ENCODE data around the gene NSMF.
A peak's percentile ranks its signal among the peaks of the same experiment; 100 is the strongest.

NSMF gene

DNA sequence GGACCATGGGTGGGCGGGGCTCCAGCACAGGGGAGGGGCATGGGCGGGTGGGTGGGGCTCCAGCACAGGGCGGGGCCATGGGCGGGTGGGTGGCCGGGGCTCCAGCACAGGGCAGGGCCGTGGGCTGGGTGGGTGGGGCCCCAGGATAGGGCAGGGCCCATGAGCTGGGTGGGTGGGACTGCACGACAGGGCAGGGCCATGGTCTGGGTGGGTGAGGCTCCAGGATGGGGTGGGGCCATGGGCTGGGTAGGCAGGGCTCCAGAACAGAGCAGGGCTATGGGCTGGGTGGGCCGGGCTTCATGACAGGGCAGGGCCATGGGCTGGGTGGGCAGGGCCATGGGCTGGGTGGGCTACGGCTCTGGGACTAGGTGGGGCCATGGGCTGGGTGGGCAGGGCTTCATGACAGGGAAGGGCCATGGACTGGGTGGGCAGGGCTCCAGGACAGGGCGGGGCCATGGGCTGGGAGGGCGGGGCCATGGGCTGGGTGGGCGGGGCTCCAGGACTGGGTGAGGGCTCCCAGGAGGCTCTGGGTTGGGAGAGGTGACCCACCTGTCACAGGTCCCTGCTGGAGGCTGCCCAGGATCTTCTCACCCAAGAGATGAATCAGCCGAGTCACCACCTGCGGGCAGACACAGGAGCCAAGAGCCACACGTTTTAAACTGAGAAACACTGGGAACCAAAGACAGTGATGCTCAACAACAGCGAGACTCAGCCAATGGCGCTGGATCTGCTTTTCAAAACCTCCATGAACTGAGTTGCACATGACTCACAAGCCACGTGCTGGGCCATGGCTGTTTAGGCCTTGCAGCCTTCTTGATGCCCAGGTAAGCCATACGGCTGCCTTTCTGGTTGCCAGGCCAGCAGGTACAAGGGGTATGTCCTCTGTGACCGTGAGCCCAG lies 33.6 kb upstream of the NSMF start:
- DNase-seq (ENCODE audit: low read depth in 2 of 3, low spot score in 2 of 3): peak in 1 of 3 experiments; percentile 4

DNA sequence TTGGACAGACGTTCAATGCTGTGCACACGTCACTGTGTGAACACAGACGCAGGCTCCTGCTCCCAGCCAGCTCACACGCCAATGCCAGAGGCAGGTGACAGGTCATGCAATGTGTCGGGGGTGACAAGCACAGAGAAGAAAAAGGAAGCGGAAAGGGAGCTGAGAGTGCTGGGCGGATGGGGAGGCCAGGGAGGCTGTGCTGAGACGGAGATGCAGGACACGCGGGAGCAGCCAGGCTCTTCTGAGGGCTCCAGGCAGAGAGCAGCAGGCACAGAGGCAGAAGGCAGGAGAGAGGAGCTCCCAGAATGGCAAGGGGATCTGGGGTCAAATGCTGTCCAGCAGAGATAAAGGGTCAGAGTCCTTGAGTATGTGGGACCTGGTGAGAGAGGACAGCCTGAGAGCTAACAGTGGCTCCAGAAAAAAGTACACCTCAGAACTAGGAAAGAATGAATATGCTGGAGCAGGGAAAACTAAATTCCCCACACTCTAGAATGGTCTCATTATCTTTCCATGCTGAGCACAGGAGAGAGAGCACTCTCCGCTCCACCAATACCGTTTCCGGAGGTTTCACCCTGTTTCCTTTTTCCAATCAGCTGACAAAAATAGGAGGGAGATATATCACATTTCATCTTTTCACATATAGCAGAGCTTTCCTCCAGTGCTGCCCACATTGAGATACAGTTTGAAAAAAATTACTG lies 32.8 kb upstream of the NSMF start:
- DNase-seq (ENCODE audit: low read depth in 2 of 3, low spot score in 2 of 3): no peak

DNA sequence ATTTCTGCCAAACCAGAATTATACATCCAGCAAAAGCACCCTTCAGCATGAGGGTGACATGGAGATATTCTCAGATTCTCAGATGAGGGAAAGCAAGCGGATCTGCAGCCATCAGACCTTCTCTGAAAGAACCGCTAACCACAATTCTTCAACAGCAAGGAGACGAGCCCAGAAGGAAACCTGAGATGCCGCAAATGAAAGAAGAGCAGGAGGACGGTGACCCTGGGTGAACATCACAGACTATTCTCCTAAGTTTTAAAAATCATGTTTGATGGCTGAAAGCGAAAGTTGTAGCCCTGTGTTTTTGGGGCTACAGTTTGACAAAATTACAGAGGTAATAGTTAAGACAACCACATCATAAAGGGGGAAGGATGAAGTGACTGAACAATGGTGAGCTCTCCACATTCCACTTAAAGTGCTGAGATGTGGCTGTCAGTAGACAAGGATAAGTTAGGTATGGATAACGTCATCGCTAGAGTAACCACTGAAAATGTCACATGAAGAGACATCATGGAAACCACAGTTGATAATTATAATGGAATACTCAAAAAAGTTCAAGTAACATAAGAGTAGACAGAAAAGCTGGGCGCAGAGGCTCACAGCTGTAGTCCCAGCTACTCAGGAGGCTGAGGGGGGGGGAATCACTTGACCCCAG lies 31.5 kb upstream of the NSMF start:
- no peak for DNase-seq (ENCODE audit: low read depth in 2 of 3, low spot score in 2 of 3)

- DNase-seq (ENCODE audit: low read depth in 2 of 3, low spot score in 2 of 3): no peak
Measured at GRCh38 chr9:137488906-137489305, 29.8 kb upstream of the NSMF start.

- DNase-seq (ENCODE audit: low read depth in 2 of 3, low spot score in 2 of 3): no peak
Measured at GRCh38 chr9:137488327-137488653, 29.2 kb upstream of the NSMF start.

GRCh38 chr9:137487454-137488326 lies 28.6 kb upstream of the NSMF start:
- DNase-seq (ENCODE audit: low read depth in 2 of 3, low spot score in 2 of 3): no peak

DNA sequence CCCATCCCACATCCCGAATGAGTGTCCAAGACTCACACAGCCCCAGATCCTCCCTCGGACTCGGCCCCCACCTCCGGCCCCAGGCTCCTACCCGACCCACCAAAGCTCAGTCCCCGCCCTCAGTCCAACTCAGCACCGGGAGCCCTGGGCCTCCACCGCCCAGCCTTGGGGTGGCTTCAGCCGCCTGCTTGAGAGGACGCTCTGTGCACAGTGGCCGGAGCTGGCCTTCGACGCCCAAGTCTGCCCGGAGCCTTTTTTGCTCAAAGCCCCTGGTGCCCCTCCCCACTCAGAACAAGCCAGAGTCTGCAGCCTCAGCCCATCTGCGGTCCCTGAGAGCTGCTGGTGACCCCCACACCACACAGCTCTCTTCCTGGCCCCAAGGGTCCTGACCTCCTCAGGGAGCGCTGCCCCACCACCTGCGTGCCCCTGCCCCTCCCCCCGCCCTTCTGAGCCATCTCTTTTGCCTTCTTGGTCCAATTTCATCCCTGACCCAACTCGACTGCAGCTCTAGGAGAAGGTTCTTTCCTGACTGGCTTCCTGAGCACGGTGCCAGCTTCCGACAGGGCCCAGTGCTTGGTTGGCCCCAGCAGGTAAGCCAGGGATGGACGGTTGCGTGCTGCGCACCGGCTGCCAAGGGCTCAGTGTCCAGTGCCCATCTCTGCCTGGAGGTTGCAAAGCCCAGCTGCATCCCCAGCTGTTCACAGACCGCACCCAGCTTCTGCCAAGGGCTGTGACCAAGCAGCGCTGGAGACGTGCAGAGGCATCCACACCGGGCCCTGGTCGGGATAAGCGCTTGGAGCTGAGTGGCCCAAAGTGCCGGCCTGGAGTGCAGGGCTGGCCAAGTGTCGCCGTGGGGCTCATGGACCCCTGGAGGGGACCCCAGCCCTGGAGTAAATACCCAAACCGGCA lies 27.7 kb upstream of the NSMF start:
- no peak for DNase-seq (ENCODE audit: low read depth in 2 of 3, low spot score in 2 of 3)

DNA sequence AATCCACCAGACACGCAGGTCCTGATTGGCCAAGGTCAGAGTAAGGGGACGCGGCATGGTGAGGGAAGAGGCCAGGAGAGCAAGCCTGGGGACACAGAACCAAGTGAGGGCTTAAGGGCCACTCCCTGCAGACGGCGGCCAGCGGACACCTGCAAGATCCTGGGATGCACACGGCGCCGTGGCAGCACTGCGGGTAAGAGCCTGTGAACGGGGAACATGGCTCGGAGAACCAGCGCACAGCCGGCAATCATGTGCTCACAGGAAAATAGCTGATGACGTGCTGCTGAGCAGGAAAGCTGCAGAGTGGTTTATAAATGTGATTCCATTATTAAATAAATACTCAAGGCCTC lies 27.0 kb upstream of the NSMF start:
- DNase-seq (ENCODE audit: low read depth in 2 of 3, low spot score in 2 of 3): no peak

DNA sequence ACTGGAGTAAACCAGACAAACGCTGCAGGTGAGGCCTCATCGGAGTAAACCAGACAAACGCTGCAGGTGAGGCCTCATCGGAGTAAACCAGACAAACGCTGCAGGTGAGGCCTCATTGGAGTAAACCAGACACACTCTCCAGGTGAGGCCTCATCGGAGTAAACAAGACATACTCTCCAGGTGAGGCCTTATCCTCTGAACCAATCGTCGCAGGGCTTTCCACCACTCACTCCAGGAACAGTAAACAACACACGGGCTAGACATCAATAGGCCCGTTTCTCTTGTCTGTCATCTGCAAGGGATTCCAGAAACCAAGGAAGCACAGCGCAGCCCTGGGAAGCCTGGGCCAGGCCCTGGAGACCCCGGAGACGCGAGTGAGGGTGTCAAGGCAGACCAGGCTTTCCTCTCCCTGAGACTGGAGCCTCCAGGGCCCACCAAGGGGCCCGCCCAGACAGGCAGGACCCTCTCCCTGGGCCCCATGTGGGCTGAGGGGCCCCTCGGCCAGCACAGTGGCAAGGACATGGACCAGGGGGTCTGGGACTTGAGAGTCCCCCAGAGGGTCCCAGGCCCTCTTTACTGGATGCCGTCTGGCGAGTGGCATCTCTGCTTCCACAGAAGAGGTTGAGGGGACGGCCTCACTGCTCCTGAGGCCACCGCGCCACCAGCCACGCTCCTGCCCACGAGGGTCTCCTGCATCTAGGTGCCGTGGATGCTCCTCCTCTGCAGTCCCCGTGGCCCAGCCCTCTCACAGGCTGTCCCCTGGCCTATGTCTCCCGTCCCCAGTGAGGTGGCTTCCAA lies 26.4 kb upstream of the NSMF start:
- DNase-seq (ENCODE audit: low read depth in 2 of 3, low spot score in 2 of 3): no peak

GRCh38 chr9:137484551-137485315 lies 25.6 kb upstream of the NSMF start:
- no peak for DNase-seq (ENCODE audit: low read depth in 2 of 3, low spot score in 2 of 3)

DNA sequence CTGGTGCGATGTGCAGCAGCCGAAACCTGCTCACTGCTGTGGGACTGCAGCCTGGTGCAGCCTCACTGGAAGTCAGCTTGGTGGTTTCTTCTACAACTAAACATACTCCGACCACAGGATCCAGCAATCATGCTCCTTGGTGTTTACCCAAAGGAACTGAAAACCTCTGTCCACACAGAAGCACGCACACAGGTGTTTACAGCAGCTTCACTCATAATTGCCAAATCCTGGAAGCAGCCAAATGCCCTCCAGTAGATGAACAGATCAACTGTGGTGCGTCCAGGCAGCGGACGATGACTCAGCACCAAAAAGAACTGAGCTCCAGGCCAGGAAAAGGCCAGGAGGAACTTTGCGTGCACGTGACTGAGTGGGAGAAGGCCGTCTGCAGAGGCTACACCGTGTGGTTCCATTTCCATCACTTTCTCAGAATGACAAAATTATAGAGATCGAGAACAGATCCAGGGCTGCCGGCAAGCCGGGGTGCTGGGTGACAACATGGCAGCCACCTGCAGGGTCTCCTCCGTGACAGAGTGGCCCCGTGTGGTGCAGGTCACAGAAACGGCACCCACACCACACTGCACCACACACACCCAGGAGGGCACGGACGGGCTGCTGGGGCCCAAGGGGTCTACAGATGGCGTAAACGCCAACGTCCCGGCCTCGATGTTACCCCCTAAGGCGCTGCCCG lies 23.1 kb upstream of the NSMF start:
- DNase-seq (ENCODE audit: low read depth in 2 of 3, low spot score in 2 of 3): no peak

DNA sequence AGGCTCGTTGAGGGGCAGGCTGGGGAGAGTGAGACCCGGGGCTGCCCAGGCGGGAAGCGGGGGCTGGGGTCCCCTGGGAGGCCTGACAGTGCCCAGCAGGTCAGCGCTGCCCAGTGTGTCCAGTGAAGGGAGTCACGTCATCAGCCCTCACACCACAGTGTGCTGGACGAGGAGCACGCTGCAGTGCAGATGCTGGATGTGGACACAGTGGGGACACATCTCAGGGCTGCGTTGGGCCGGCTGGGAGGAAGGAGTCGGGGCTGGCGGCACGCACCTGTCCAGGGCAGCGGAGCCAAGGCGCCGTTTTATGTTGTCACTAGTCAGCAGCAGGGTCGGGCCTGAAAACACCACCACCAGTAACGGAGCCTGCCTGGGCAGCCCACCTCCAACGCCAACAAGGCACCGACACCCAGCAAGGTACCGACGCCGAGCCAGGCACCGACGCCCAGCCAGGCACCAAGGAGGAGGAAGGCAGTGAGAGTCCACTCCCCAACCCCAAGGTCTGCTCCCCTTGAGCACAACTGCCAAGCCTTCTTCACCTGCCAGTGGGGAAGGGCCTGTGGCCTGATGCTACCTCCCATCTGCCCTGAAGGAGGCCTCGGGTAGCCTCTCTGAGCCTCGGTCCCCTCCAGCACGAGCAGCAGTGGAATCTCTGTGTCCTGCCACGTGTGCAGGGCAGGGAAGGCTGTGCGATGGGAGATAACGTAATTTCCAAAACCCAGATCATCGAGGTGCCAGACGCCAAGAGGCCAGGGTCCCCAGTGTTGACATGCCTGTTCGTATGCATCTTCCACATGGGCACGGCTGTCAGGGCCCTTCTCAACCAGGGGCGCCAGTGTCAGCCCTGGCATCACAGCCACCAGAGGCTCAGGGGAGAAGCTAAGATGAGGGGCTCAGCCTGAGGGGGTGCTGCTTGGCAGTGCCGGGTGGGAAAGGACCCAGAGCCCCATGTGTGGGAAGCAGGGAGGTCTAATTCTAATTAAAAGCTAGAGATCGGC lies 21.9 kb upstream of the NSMF start:
- no peak for DNase-seq (ENCODE audit: low read depth in 2 of 3, low spot score in 2 of 3)

DNA sequence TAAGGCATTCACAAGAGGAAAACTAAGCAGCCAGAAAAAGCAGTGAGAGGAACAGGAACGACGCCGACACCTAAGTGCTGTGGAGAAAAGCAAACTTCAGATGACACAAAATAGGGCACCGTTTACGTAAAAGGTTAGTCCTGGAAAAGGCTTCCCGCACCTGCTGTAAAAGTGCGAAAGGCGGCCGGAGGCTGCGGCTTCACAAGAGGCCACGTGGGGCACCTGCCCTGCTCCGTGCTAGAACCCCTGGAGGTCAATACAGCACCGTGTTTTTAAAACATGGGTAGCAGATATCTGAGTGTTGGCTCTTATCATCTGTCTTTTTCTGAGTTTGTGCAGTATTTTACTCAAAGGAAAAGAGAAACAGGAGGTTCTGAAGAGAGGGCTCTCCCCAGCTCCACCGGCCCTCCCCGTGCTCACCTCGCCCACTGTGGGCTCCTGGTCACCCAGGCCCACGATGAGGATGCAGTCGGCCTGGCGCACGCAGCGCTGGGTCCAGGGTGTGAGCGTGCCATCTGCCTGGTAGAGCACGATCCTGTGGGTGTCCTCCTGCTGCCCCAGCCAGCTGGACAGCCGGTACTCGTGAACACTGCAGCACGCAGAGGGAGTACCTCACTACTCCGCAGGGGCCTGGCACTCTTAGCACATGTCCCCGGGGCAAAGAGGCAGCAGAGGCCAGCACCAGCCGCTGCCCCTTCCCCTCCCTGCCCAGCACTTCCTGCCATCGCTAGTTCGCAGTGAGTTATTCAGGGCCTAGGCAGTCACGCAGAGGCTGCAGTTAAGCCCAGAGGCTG lies 21.0 kb upstream of the NSMF start:
- no peak for DNase-seq (ENCODE audit: low read depth in 2 of 3, low spot score in 2 of 3)

DNA sequence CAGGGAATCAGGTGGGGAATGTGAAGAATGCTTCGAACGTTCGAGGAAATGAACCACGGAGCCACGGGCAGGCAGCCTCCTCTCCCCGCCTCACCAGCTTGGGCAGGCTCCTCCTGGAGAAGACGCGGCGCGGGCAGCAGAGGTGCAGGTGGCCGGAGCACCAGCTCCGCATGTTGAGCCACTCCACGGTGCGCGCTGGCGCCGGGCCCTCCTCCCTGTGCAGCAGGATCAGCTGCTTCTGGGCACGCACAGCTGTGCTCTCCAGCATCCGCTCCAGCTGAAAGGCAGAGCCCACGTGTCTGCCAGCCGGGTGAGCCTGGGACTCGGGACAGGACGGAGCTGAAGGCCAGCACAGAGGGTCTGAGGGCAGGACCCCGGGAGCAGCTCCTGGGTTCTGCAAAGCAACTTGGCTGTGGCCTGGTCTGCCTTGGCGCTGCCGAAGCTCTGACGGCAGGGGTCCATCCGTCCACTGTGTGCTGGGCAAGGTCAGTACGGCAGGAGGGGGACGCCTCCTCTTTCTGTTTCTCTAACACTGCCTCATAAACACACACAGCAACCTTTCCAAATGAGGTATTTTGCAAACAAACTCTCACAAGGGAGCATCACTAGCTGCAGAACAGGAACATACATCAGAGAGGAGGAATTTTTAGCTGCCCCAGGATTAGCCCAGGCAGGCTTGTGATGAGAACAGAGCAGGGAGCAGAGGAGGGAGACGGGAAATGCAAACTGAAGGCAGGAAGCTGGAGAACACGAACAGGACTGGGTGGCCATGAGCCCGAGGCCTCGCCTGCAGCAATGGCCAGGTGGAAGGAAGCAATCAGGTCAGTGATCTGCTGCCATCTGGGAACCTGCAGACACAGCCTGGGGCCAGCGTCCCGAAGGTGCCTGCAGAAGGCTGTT lies 20.1 kb upstream of the NSMF start:
- no peak for DNase-seq (ENCODE audit: low read depth in 2 of 3, low spot score in 2 of 3)

DNA sequence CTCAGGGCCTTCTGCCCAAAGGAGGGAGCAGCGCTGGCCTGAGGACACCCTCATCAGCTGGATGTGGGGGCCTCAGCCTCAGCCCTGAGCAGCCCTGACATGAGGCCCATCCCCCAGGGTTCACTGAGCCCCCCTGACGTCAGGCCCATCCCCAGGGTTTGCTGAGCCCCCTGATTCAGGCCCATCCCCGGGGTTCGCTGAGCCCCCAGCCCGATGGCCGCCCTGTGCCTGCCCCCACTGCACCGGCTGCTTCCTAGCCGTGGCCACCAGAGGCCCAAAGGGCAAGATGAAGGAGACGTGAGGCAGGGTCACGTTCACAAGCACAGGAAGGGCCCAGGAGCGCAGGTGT lies 19.5 kb upstream of the NSMF start:
- DNase-seq (ENCODE audit: low read depth in 2 of 3, low spot score in 2 of 3): no peak
